HG02642 (cell line): ENCODE data around the gene CRHR1.
"Not testable (repeated sequence)": the region's sequence is repeated elsewhere in the genome, so short reads cannot be mapped to it uniquely, and the experiment has no call there.

Experiments
- ATAC-seq: cut with Tn5 transposase; IDR thresholded peaks from one replicate; pipeline ENCODE4 v1.9.1; 2021; ENCODE audit warnings: mild to moderate bottlenecking; ENCODE audit not compliant: unreplicated experiment, poor library complexity

CRHR1 gene

GRCh38 chr17:45857977-45858708, 74.0 kb downstream of the CRHR1 start:
- no peak for ATAC-seq

- ATAC-seq: no peak
Observed at GRCh38 chr17:45861165-45861564, 77.0 kb downstream of the CRHR1 start.

DNA sequence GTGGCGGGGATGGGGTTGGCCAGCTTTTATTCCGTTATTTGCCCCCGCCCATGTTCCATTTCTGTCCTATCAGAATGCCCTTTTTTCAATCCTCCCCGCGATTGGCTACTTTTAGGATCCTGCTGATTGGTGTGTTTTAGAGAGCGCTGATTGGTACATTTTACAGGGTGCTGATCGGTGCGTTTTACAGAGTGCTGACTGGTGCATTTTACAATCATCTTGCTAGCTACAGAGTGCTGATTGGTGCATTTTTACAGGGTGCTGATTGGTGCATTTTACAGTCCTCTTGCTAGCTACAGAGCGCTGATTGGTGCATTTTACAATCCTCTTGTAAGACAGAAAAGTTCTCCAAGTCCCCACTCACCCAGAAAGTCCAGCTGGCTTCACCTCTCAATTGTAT, 78.0 kb downstream of the CRHR1 start:
- not testable (repeated sequence) for ATAC-seq

GRCh38 chr17:45863857-45864654, 79.9 kb downstream of the CRHR1 start:
- no peak for ATAC-seq

GRCh38 chr17:45867171-45867570, 83.1 kb downstream of the CRHR1 start:
- no peak for ATAC-seq

GRCh38 chr17:45867702-45868101, 83.6 kb downstream of the CRHR1 start:
- ATAC-seq: no peak

DNA sequence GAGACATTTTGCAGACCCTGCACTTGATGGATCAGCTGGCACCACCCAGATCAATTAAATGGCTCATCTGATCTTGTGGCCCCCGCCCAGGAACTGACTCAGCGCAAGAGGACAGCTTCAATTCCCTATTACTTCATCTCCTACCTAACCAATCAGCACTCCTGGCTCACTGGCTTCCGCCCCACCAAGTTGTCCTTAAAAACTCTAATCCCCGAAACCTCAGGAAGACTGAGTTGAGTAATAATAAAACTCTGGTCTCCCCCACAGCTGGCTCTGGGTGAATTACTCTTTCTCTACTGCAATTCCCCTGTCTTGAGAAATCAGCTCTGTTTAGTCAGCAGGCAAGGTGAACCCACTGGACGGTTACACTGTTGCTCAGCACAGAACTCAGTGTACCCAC, 84.2 kb downstream of the CRHR1 start:
- no peak for ATAC-seq

- no peak for ATAC-seq
Observed at GRCh38 chr17:45869676-45870341, 85.7 kb downstream of the CRHR1 start.

GRCh38 chr17:45870342-45870974, 86.3 kb downstream of the CRHR1 start:
- no peak for ATAC-seq

DNA sequence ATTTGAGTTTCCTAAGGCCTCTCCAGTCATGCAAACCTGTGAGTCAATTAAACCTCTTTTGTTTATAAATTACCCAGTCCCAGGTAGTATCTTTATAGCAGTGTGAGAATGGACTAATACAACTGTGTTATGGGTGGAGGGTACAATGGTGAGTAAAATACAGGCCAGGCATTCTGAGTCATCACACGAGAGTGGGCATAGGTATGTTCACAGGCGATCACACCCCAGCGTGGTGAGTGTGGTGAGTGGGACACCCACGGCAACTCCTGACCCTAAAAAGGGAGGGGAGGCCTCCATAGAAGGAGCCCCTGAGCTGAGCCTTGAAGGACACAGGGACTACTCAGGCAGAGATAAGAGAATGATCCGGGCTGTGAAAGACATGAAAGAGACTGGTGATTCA, 87.6 kb downstream of the CRHR1 start:
- no peak for ATAC-seq

DNA sequence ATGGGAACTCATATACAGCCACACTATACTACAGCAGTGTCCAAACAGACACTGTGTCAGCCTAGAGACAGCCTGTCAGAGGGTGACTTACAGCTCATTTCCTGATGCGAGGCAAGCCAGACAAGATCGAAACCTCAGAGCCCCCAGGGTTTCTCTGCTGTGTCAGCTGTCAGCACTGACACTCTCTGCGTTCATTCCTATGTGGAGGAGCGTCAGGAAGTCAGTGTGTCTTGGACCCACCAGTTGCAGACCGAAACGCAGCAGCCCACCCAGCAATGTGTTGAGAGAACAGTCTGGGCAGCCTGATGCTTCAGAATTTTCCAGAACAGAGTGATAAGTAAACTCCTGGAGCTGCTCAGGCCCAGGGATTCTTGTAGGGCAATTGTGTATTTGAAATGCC, 89.6 kb downstream of the CRHR1 start:
- ATAC-seq: no peak

GRCh38 chr17:45874151-45874550, 90.0 kb downstream of the CRHR1 start:
- no peak for ATAC-seq

GRCh38 chr17:45876539-45876938, 92.4 kb downstream of the CRHR1 start:
- ATAC-seq: no peak

DNA sequence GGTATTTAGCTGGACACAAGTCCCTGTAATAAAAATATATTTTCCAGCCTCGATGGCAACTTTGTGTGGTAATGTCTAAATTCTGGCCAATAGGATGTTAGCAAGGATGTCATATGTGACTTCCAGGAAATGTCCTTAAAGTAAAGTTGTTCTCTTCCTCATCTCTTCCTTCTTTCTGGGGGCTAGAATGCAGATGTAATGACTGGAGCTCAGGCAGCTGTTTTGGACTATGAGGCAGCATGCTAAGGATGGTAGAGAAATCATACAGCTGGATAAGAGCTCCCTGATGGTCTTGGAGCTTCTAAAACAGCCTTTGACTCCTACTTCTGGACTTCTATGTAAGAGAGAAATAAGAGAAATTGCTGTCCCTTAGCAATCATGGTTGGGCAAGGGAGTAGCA, 93.3 kb downstream of the CRHR1 start:
- no peak for ATAC-seq

DNA sequence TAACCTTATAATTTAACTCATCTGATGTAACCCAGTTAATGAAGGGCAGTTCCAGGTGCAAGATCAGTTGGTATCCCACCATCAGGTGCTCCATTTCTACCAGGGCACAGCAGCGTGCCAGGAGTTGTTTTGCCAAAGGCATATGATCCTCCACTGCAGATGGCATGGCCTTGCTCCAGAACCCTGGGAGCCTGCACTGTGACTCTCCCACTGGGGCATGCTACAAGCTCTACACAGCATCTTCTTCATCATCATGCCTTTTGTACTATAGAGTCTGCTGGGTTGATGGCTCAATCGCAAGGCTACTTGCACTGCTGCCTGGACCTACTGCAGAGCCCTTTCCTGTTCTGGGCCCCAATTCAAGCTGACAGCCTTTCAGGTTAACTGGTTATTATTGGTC, 98.9 kb downstream of the CRHR1 start:
- no peak for ATAC-seq
